CD4-positive, CD25-positive, alpha-beta regulatory T cell (primary cell): Measurements from ENCODE around the gene WHAMM. TPM values are rescaled to one million over a fixed set of nuclear protein-coding genes. Genes with fewer than 3 reads are reported as not detected.

Experiments used
- ATAC-seq, 2 donors: fragments of 150-1000 bp; cut with Tn5 transposase; one replicate each; pipeline ENCODE4 v1.10.0; 2021; ENCODE audit warnings: low read depth in 2 of 2, moderate number of reproducible peaks in 2 of 2, moderate library complexity in 1 of 2
- DNase-seq, 3 donors: peaks; one replicate each; pipeline versions ENCODE4 v3.0.0 to v3.0.0-alpha.2; 2012 to 2022; ENCODE audit warnings: mixed read lengths in 1 of 3
- H3K27ac ChIP-seq: one replicate; pipeline ENCODE4 v1.7.0; 2013; ENCODE audit warnings: mild to moderate bottlenecking, low read length; ENCODE audit not compliant: insufficient read depth, poor library complexity, severe bottlenecking
- H3K27me3 ChIP-seq: one replicate; pipeline ENCODE4 v1.7.0; 2013; ENCODE audit warnings: low read length; ENCODE audit not compliant: control insufficient read depth, insufficient read depth
- H3K36me3 ChIP-seq: one replicate; pipeline ENCODE4 v1.7.0; 2013; ENCODE audit warnings: mild to moderate bottlenecking, low read length, moderate library complexity; ENCODE audit not compliant: control insufficient read depth, insufficient read depth
- H3K4me1 ChIP-seq: 2 replicates; pipeline ENCODE4 v1.7.0; 2013; ENCODE audit warnings: mild to moderate bottlenecking, low read length; ENCODE audit not compliant: insufficient read depth, control insufficient read depth, poor library complexity, severe bottlenecking
- H3K4me3 ChIP-seq: one replicate; pipeline ENCODE4 v1.7.0; 2013; ENCODE audit warnings: low read depth, mild to moderate bottlenecking, low read length, moderate library complexity
- H3K9me3 ChIP-seq, 2 experiments: 1 replicate in 1 of 2; 2 replicates in 1 of 2; pipeline ENCODE4 v1.7.0; 2013; ENCODE audit warnings: low read length in 2 of 2, mild to moderate bottlenecking in 1 of 2, moderate library complexity in 1 of 2; ENCODE audit not compliant: control insufficient read depth in 2 of 2
- H3K27ac Mint-ChIP-seq, 3 donors: one replicate each; pipeline ENCODE4 v1.8.0; 2020 to 2022; ENCODE audit warnings: mild to moderate bottlenecking in 3 of 3, mixed read lengths in 3 of 3, moderate library complexity in 2 of 3
- H3K27me3 Mint-ChIP-seq: one replicate; pipeline ENCODE4 v1.8.0; 2022; ENCODE audit warnings: mild to moderate bottlenecking, mixed read lengths
- H3K36me3 Mint-ChIP-seq: one replicate; pipeline ENCODE4 v1.8.0; 2020; ENCODE audit warnings: mixed read lengths
- H3K4me1 Mint-ChIP-seq, 4 donors: one replicate each; pipeline ENCODE4 v1.8.0; 2020 to 2022; ENCODE audit warnings: mixed read lengths in 4 of 4, mild to moderate bottlenecking in 1 of 4
- H3K4me3 Mint-ChIP-seq, 4 donors: one replicate each; pipeline ENCODE4 v1.8.0; 2020 to 2022; ENCODE audit warnings: mild to moderate bottlenecking in 4 of 4, mixed read lengths in 4 of 4, moderate library complexity in 3 of 4
- H3K9me3 Mint-ChIP-seq, 7 donors: one replicate each; pipeline ENCODE4 v1.8.0; 2020 to 2022; ENCODE audit warnings: mixed read lengths in 7 of 7, mild to moderate bottlenecking in 3 of 7, moderate library complexity in 2 of 7
- polyA plus RNA-seq, 4 donors: library from polyadenylated mRNA; unstranded; fragments of 300-500 nt; fragmentation: Illumina TruSeq; gene quantifications; one replicate each; pipeline ENCODE4 v1.2.3, GENCODE V29; 2021
- total RNA-seq: library from RNA; stranded (reverse); gene quantifications from one replicate; pipeline ENCODE4 v1.2.3, GENCODE V29; 2022

Gene WHAMM
- total and polyA plus RNA-seq, 5 donors from 2014 or later: 2.9 to 66.4 (median 3.6) TPM

DNA sequence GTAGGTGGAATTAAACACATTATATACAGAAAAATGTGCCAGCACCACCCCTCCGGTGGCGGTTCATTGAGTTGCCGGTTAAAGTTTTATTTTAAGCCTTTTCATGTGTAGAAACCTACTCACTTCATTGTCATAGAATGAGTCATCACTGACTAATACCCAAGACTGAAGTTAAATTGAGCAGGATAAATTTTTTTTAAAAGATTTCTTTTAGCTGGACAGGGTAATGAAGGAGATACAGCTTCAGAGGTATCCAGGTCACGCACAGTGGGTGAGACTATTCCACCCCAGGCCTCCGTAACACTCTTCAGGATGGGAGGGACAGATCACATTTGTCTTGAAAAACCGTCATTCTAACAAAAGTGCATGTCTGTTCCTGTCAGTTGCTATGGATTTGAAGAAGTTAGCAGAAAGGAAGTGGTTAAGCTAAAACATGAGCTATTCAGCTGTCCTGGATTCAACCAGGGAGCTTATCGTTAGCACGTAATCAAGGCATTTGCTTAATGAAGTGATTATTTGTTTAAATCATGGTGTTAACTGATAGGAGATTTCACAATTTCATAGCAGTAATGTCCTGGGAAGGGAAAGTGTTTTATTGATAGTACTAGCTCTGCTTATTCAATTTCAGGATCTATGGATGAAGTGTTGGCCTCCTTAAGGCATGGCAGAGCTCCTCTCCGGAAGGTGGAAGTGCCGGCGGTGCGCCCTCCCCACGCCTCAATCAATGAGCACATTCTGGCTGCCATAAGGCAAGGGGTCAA is 23.4 kb downstream of the WHAMM start:
- peak; percentile 66 to 70 for ATAC-seq
- Mint-ChIP-seq H3K4me1 (peaks cover 19 to 30% (median 24%) of the 10 kb centered on the region in 4 donors), H3K27me3 (no peaks in the 10 kb centered on the region), H3K36me3 (peaks cover 73% of the 10 kb centered on the region), H3K27ac (peak overlapping the region in 2 of 3 donors; percentile 26 to 67), H3K4me3 (peak overlapping the region in 1 of 4 donors; percentile 21), H3K9me3 (peaks cover 0 to 1% (median 0%) of the 10 kb centered on the region in 7 donors)
- H3K27ac ChIP-seq: no peak overlapping the region
- no peaks in the 10 kb centered on the region for H3K4me1 ChIP-seq
- no peak overlapping the region for H3K4me3 ChIP-seq
- no peaks in the 10 kb centered on the region for H3K27me3 ChIP-seq
- DNase-seq: peak in 1 of 3 donors; percentile 63
- H3K9me3 ChIP-seq: no peaks in the 10 kb centered on the region
- peaks cover 93% of the 10 kb centered on the region for H3K36me3 ChIP-seq

DNA sequence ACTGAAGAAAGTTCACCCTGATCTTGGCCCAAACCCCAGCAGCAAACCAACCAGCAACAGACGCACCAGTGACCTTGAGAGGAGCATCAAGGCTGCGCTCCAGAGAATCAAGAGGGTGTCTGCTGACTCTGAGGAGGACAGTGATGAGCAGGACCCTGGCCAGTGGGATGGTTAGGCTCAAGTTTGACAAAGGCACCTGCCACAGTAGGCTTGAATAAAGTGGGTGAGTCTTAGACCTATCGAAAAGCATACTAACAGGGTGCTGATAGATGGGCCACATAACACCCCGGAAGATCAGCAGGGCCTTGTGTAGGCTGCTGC is 23.9 kb downstream of the WHAMM start:
- Mint-ChIP-seq H3K9me3 (peaks cover 0 to 4% (median 0%) of the 10 kb centered on the region in 7 donors), H3K27ac (peak overlapping the region in 1 of 3 donors; percentile 67)

DNA sequence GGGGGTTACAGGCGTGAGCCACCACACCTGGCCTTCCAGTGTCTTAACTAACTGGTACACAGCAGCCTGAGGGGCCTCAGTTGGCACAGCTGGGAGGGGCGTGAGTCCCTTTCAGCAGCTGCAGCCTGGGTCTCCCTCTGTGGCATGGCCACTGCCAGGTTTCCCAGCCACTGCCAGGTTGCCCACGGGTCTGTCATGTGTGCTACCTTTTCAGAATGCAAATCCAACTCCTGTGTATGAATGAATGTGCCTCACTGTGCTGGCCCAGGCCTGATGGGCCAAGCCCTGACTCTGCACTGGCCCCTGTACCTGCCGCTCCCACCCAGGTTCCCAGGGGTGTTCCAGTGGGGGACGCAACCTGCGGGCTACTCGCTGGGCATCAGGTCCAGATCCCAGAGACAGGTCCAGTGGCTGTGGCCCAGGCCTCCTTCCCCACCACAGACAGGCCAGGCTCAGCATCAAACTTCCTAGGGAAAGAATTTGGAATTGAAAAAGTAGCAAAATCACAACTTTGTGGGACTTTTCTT is 26.0 kb downstream of the WHAMM start:
- Histone ChIP-seq H3K27ac (no peak overlapping the region), H3K9me3 (no peaks in the 10 kb centered on the region), H3K4me1 (no peaks in the 10 kb centered on the region), H3K27me3 (no peaks in the 10 kb centered on the region), H3K36me3 (peaks cover 66% of the 10 kb centered on the region), H3K4me3 (no peak overlapping the region)
- no peak for ATAC-seq
- Mint-ChIP-seq H3K4me3 (no peak overlapping the region), H3K27ac (no peak overlapping the region), H3K9me3 (peaks cover 0 to 6% (median 0%) of the 10 kb centered on the region in 7 donors), H3K4me1 (peaks cover 15 to 26% (median 17%) of the 10 kb centered on the region in 4 donors), H3K36me3 (peaks cover 63% of the 10 kb centered on the region), H3K27me3 (no peaks in the 10 kb centered on the region)
- no peak for DNase-seq

More for the DNA sequence above, 23.9 kb downstream of the WHAMM start:
- DNase-seq (no peak), ATAC-seq (no peak)
- H3K4me3 ChIP-seq: no peak overlapping the region
- peaks cover 19 to 30% (median 24%) of the 10 kb centered on the region in 4 donors for H3K4me1 Mint-ChIP-seq
- H3K4me1 ChIP-seq: no peaks in the 10 kb centered on the region
- H3K27me3 ChIP-seq: no peaks in the 10 kb centered on the region
- H3K27ac ChIP-seq: no peak overlapping the region
- no peaks in the 10 kb centered on the region for H3K9me3 ChIP-seq
- no peak overlapping the region for H3K4me3 Mint-ChIP-seq
- no peaks in the 10 kb centered on the region for H3K27me3 Mint-ChIP-seq
- peaks cover 72% of the 10 kb centered on the region for H3K36me3 Mint-ChIP-seq
- peaks cover 88% of the 10 kb centered on the region for H3K36me3 ChIP-seq

DNA sequence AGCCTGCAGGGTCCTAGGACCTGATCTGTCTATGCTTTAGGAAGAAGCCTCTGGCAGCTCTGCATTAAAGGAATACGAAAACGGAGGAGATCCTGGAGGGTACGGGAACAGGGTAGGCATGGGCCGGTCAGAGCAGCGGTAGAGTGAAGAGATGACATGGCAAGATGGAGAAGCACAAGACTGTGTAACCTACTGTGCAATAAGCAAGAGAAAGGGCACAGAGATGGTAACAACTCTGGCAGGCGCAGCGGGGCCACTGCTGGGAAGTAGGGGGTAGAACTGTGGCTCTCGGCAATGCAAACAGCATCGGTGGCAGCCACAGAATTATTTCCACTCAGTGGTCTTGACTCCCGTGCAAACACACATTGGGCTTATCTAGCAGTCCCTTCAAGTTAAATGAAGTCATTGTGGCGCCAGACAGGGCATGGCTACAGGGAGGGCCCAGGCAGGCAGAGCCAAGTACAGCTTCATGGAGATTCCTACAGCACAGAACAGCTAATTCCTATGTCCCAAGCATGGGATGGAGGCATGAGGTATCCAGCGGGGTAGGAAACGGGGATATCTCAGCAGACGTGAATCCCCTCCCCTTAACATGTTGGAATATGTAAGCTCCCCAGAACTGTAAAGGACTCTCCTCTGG is 28.8 kb downstream of the WHAMM start:
- Histone ChIP-seq H3K9me3 (no peaks in the 10 kb centered on the region), H3K36me3 (peaks cover 39% of the 10 kb centered on the region), H3K4me3 (no peak overlapping the region), H3K4me1 (no peaks in the 10 kb centered on the region), H3K27me3 (no peaks in the 10 kb centered on the region), H3K27ac (no peak overlapping the region)
- Mint-ChIP-seq H3K27me3 (no peaks in the 10 kb centered on the region), H3K4me1 (peaks cover 0 to 9% (median 0%) of the 10 kb centered on the region in 4 donors), H3K9me3 (peaks cover 0 to 6% (median 0%) of the 10 kb centered on the region in 7 donors), H3K4me3 (peak overlapping the region in 1 of 4 donors; percentile 17), H3K27ac (peak overlapping the region in 1 of 3 donors; percentile 65), H3K36me3 (peaks cover 41% of the 10 kb centered on the region)
- ATAC-seq: peak in 1 of 2 donors; percentile 25
- DNase-seq: no peak

DNA sequence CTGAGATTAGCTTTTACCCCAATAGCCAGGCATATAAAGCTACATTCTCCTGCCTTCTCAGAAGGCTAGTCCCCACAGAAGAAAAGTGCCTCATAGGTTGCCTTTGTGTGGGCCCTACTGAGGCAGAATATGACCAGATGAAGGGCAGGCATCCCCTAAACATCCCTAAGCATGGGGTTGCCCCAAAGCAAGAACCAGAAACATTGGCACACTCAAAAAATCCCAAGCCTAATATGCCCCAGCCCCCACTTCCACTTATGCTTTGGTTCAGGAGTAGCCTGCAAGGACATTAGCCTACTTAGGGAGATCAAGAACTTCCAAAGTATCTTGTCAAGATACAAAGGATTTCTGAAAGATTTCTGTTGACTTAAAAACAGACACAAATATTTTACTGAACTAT is 29.7 kb downstream of the WHAMM start:
- Mint-ChIP-seq H3K27me3 (no peaks in the 10 kb centered on the region), H3K9me3 (peaks cover 0 to 6% (median 2%) of the 10 kb centered on the region in 7 donors), H3K4me3 (no peak overlapping the region), H3K4me1 (peaks cover 0 to 9% (median 0%) of the 10 kb centered on the region in 4 donors), H3K36me3 (peaks cover 36% of the 10 kb centered on the region), H3K27ac (no peak overlapping the region)
- no peak for DNase-seq
- Histone ChIP-seq H3K27me3 (peaks cover 1% of the 10 kb centered on the region), H3K27ac (no peak overlapping the region), H3K4me3 (no peak overlapping the region), H3K9me3 (no peaks in the 10 kb centered on the region), H3K36me3 (peaks cover 32% of the 10 kb centered on the region), H3K4me1 (no peaks in the 10 kb centered on the region)
- ATAC-seq: no peak

DNA sequence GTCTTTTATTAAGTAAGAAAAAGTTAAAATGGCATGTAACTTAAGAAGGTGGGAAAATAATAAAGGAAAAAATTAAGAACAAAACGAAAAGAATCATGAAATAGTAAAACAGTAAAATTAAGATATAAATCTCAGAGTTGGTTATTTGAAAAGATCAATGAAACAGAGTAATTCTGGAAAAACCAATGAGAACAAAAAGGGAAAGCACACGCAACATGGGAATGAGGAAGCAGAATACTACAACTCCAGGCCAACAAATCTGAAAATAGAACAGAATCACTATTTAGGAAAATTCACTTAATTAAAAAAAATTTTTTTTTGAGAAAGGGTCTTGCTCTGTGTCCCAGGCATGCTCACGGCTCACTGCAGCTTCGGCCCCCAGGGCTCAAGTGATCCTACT is 30.7 kb downstream of the WHAMM start:
- H3K27me3 ChIP-seq: peaks cover 1% of the 10 kb centered on the region
- ATAC-seq: no peak
- DNase-seq: no peak
- peaks cover 0 to 9% (median 5%) of the 10 kb centered on the region in 4 donors for H3K4me1 Mint-ChIP-seq
- H3K4me1 ChIP-seq: no peaks in the 10 kb centered on the region
- H3K36me3 ChIP-seq: peaks cover 23% of the 10 kb centered on the region
- H3K27ac ChIP-seq: no peak overlapping the region
- peaks cover 0 to 6% (median 2%) of the 10 kb centered on the region in 7 donors for H3K9me3 Mint-ChIP-seq
- H3K36me3 Mint-ChIP-seq: peaks cover 33% of the 10 kb centered on the region
- no peak overlapping the region for H3K4me3 ChIP-seq
- no peak overlapping the region for H3K4me3 Mint-ChIP-seq
- no peaks in the 10 kb centered on the region for H3K9me3 ChIP-seq
- H3K27me3 Mint-ChIP-seq: no peaks in the 10 kb centered on the region
- H3K27ac Mint-ChIP-seq: no peak overlapping the region

DNA sequence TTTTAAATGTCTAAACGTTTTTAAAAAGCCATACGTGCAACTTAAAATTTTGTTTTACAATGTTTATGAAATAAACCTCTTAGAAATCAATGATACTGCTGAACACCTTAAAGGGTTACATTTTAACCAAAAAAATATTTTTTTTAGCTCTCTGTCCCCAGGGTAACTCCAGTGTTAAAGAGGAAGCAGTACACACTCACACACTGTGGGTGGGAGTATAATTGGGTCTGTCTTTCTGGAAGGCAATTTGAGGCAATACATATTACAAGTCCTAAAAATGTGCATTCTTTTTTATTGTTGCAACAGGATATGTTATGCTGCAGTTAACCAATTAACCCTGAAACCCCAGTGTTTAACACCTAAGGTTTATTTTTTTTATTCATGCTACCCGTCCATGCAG is 34.1 kb downstream of the WHAMM start:
- Histone ChIP-seq H3K27me3 (peaks cover 1% of the 10 kb centered on the region), H3K27ac (no peak overlapping the region), H3K9me3 (no peaks in the 10 kb centered on the region), H3K4me1 (no peaks in the 10 kb centered on the region), H3K4me3 (no peak overlapping the region), H3K36me3 (no peaks in the 10 kb centered on the region)
- Mint-ChIP-seq H3K36me3 (peaks cover 4% of the 10 kb centered on the region), H3K27me3 (no peaks in the 10 kb centered on the region), H3K9me3 (peaks cover 0 to 3% (median 0%) of the 10 kb centered on the region in 7 donors), H3K27ac (peak overlapping the region in 1 of 3 donors; percentile 57), H3K4me3 (no peak overlapping the region), H3K4me1 (peaks cover 0 to 6% (median 2%) of the 10 kb centered on the region in 4 donors)
- ATAC-seq (no peak), DNase-seq (no peak)
